HUES6 (cell line): ENCODE data around the gene CLCN7.

ENCODE experiments used
- H3K27ac ChIP-seq: 2 replicates; pipeline ENCODE4 v1.7.0; 2013; ENCODE audit warnings: low read depth, mild to moderate bottlenecking, low read length, inconsistent platforms
- H3K27me3 ChIP-seq: 2 replicates; pipeline ENCODE4 v1.6.1; 2013; ENCODE audit warnings: low read length; ENCODE audit not compliant: control insufficient read depth, insufficient read depth
- H3K36me3 ChIP-seq: 2 replicates; pipeline ENCODE4 v1.6.1; 2013; ENCODE audit warnings: low read length; ENCODE audit not compliant: control insufficient read depth, insufficient read depth
- H3K4me1 ChIP-seq: 2 replicates; pipeline ENCODE4 v1.6.1; 2013; ENCODE audit warnings: low read length; ENCODE audit not compliant: control insufficient read depth, insufficient read depth
- H3K4me3 ChIP-seq: 2 replicates; pipeline ENCODE4 v1.5.1; 2013; ENCODE audit warnings: low read depth, low read length
- H3K9ac ChIP-seq: one replicate; pipeline ENCODE4 v1.6.1; 2013; ENCODE audit warnings: mild to moderate bottlenecking, low read length
- H3K9me3 ChIP-seq: 2 replicates; pipeline ENCODE4 v1.6.1; 2013; ENCODE audit warnings: low read depth, low read length; ENCODE audit not compliant: control insufficient read depth, insufficient read depth

The CLCN7 gene

DNA sequence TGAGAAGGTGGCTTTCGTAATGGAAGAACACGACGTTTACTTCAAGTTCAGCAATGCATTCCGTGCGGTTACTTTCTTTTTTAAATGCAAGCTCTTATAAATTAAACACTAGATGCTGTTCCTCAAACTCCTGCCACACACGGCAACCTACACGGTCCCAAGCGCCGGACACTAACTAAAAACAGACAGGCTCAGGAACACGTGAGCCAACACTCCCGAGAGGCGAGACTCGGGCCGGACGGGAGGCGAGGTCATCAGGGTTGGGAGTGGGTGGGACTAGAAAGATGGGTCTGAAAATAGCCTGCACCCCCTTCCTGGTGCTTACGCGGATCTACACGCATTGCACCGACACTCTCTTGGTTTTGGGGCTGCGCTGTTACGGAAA, 6.4 kb downstream of the CLCN7 start:
- H3K4me3 ChIP-seq: no peak overlapping the region
- no peaks in the 10 kb centered on the region for H3K9me3 ChIP-seq
- no peak overlapping the region for H3K9ac ChIP-seq
- H3K36me3 ChIP-seq: no peaks in the 10 kb centered on the region
- H3K4me1 ChIP-seq: no peaks in the 10 kb centered on the region
- H3K27ac ChIP-seq: no peak overlapping the region
- H3K27me3 ChIP-seq: no peaks in the 10 kb centered on the region

GRCh38 chr16:1466968-1467521, 7.8 kb downstream of the CLCN7 start:
- H3K4me3 ChIP-seq: no peak overlapping the region
- no peak overlapping the region for H3K27ac ChIP-seq
- no peaks in the 10 kb centered on the region for H3K36me3 ChIP-seq
- no peaks in the 10 kb centered on the region for H3K27me3 ChIP-seq
- H3K4me1 ChIP-seq: no peaks in the 10 kb centered on the region
- H3K9ac ChIP-seq: no peak overlapping the region
- H3K9me3 ChIP-seq: no peaks in the 10 kb centered on the region

DNA sequence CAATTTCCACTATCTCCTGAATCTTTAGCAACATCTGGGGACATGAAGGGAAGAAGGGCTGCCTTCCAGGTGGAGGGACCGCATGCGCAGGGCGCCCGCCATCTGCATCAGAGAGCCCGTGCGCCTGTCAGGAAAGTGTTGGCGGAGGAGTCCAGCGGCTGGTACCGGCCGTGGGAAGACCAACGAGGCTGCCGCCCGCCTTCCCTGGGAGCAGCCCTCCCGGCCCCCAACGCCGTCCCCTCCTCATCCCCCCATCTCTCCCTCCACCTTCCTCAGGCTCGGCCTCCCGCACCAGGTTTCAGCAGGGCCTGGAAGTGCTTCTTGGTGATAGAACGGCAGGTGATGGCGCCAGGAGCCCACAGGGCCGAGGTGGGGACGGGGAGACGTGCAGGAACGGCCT, 8.8 kb downstream of the CLCN7 start:
- no peaks in the 10 kb centered on the region for H3K9me3 ChIP-seq
- H3K4me1 ChIP-seq: no peaks in the 10 kb centered on the region
- no peaks in the 10 kb centered on the region for H3K27me3 ChIP-seq
- H3K27ac ChIP-seq: no peak overlapping the region
- H3K36me3 ChIP-seq: peaks cover 7% of the 10 kb centered on the region
- no peak overlapping the region for H3K4me3 ChIP-seq
- H3K9ac ChIP-seq: no peak overlapping the region

DNA sequence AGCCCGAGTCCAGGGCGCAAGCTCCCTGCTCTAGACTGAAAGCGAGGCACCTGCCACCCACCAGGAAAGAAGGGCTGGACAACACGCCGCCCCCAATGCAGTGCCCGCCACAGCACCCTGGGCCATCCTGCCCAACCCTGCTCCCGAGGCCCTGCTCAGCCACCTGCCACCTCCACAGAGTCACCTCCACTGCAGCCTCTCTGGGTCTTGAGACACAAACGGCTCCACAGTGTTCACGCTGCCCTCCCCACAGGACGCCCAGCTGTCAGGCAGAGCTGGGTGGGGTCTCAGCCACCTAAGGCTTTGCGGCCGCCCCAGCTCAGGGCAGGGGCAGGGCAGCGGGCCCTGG, 9.3 kb downstream of the CLCN7 start:
- H3K4me1 ChIP-seq: no peaks in the 10 kb centered on the region
- no peaks in the 10 kb centered on the region for H3K27me3 ChIP-seq
- H3K9me3 ChIP-seq: no peaks in the 10 kb centered on the region
- H3K9ac ChIP-seq: no peak overlapping the region
- peaks cover 12% of the 10 kb centered on the region for H3K36me3 ChIP-seq
- no peak overlapping the region for H3K4me3 ChIP-seq
- H3K27ac ChIP-seq: no peak overlapping the region

GRCh38 chr16:1464894-1465566, 9.8 kb downstream of the CLCN7 start:
- no peaks in the 10 kb centered on the region for H3K27me3 ChIP-seq
- H3K4me1 ChIP-seq: no peaks in the 10 kb centered on the region
- no peak overlapping the region for H3K9ac ChIP-seq
- no peaks in the 10 kb centered on the region for H3K9me3 ChIP-seq
- no peak overlapping the region for H3K27ac ChIP-seq
- H3K36me3 ChIP-seq: peaks cover 17% of the 10 kb centered on the region
- no peak overlapping the region for H3K4me3 ChIP-seq

- peaks cover 20% of the 10 kb centered on the region for H3K36me3 ChIP-seq
- H3K4me3 ChIP-seq: no peak overlapping the region
- H3K9me3 ChIP-seq: no peaks in the 10 kb centered on the region
- no peaks in the 10 kb centered on the region for H3K27me3 ChIP-seq
- H3K27ac ChIP-seq: no peak overlapping the region
- no peaks in the 10 kb centered on the region for H3K4me1 ChIP-seq
- no peak overlapping the region for H3K9ac ChIP-seq
Observed at GRCh38 chr16:1464196-1464893, 10.5 kb downstream of the CLCN7 start.

DNA sequence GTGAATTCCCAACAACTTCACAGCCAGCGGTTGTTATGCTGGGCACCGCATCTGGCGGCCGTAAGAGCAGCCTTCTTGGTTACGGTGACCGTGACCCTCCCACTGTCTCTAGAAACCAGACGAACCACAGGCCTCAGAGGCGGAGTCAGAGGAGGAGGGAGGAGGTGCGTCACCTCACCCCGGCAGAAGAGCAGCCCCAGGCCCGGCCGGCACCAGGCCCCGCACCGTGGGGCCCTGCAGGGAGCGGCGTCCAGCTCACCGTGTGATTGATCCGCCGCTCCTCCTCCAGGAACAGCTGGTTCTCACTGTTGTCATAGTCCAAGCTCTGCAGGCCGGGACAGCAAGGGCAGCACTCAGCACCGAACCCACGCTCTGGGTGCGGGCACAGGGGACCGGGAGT, 13.7 kb downstream of the CLCN7 start:
- H3K4me3 ChIP-seq: no peak overlapping the region
- no peak overlapping the region for H3K27ac ChIP-seq

GRCh38 chr16:1460602-1461138, 14.2 kb downstream of the CLCN7 start:
- Histone ChIP-seq H3K9ac (no peak overlapping the region), H3K27ac (no peak overlapping the region), H3K4me3 (no peak overlapping the region), H3K4me1 (no peaks in the 10 kb centered on the region), H3K36me3 (peaks cover 39% of the 10 kb centered on the region), H3K27me3 (no peaks in the 10 kb centered on the region), H3K9me3 (no peaks in the 10 kb centered on the region)

More for the DNA sequence above, 13.7 kb downstream of the CLCN7 start:
- H3K27me3 ChIP-seq: no peaks in the 10 kb centered on the region
- no peak overlapping the region for H3K9ac ChIP-seq
- H3K36me3 ChIP-seq: peaks cover 35% of the 10 kb centered on the region
- H3K4me1 ChIP-seq: no peaks in the 10 kb centered on the region
- H3K9me3 ChIP-seq: no peaks in the 10 kb centered on the region

GRCh38 chr16:1459967-1460366, 14.9 kb downstream of the CLCN7 start:
- Histone ChIP-seq H3K36me3 (peaks cover 46% of the 10 kb centered on the region), H3K9ac (no peak overlapping the region), H3K9me3 (no peaks in the 10 kb centered on the region), H3K27me3 (no peaks in the 10 kb centered on the region), H3K4me1 (no peaks in the 10 kb centered on the region), H3K27ac (no peak overlapping the region), H3K4me3 (no peak overlapping the region)

- Histone ChIP-seq H3K4me3 (no peak overlapping the region), H3K27ac (no peak overlapping the region)
Observed at GRCh38 chr16:1458977-1459341, 15.9 kb downstream of the CLCN7 start.

DNA sequence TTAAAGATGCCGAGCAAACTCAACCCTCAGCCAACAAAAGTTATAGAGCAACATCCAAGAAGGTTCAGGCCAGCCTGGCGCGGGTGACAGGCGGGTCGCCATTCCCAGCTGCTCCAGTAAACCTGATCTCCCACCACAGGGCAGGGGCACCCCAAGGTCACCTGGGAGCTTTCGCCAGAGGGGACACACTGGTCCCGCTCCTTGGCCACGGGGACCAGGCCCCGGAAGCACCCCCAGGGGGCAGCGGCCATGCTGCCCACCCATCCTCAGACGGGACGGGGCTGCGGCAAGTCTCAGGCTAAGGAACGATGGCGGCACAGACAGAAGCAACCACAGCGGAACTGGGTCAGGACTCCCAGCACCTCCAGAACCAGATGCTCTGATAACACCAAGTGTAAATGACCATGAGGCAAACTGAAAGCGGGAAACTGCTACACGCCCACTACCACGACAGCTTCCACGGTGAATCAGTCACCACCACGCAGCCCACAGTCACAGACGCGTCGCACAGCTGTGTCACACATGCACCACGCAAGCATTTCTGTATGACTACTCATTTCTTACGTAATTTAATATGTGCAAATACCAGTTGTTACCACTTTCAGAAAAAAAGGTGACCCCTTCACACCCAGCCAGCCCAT, 16.4 kb downstream of the CLCN7 start:
- no peaks in the 10 kb centered on the region for H3K9me3 ChIP-seq
- H3K36me3 ChIP-seq: peaks cover 61% of the 10 kb centered on the region
- no peak overlapping the region for H3K4me3 ChIP-seq
- no peaks in the 10 kb centered on the region for H3K27me3 ChIP-seq
- no peaks in the 10 kb centered on the region for H3K4me1 ChIP-seq
- no peak overlapping the region for H3K9ac ChIP-seq
- H3K27ac ChIP-seq: no peak overlapping the region

More at GRCh38 chr16:1458977-1459341, 15.9 kb downstream of the CLCN7 start:
- H3K9ac ChIP-seq: no peak overlapping the region
- H3K36me3 ChIP-seq: peaks cover 56% of the 10 kb centered on the region
- H3K27me3 ChIP-seq: no peaks in the 10 kb centered on the region
- no peaks in the 10 kb centered on the region for H3K4me1 ChIP-seq
- H3K9me3 ChIP-seq: no peaks in the 10 kb centered on the region
